ENCODE data around the gene ARL6IP4.

DNA sequence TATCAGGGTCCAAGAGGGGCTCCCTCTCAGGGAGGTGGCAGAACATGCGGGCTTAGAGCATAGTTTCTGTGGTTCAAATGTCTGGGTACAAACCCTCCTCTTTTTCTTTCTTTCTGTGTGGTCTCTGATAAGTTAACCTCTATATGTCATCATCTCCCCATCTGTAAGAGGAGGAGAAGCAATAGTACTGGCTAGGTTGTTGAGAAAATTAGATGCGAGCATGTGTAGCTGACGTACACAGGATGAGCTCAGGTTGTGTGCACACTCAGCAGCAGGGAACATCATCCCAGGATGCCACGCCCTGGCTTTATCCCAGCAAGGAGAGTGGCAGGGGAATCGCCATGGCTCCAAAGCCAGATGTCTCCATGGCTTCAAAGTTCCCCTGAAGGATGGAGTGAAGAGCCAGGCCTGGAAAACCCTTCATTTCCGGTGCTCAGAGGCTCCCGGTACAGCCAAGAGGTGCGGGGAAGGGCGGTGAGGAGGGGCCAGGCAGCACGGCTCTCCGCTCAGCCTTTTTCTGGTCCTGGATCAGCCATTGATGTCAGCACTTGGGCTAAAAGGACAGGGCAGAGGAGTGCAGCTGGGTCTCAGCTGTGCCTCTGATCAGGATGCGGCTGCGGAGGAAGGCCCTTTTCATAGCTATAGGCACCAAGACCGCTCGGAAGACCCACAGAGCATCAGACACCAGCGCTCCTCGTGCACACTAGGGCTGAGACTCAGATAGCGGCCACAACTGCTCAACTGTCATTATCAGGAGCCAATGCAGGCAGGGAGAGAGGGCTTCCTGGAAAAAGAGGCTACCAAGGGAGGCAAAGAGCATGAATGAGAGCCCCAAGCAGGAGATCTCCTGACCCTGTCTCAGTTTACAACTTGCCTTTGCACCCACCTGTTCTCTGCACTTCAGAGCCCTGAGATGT is 41.5 kb downstream of the ARL6IP4 start:
- TF ChIP-seq POLR2A (IDR thresholded peaks at IDR 0.05), result no peak
- TF ChIP-seq, protein P1, sequence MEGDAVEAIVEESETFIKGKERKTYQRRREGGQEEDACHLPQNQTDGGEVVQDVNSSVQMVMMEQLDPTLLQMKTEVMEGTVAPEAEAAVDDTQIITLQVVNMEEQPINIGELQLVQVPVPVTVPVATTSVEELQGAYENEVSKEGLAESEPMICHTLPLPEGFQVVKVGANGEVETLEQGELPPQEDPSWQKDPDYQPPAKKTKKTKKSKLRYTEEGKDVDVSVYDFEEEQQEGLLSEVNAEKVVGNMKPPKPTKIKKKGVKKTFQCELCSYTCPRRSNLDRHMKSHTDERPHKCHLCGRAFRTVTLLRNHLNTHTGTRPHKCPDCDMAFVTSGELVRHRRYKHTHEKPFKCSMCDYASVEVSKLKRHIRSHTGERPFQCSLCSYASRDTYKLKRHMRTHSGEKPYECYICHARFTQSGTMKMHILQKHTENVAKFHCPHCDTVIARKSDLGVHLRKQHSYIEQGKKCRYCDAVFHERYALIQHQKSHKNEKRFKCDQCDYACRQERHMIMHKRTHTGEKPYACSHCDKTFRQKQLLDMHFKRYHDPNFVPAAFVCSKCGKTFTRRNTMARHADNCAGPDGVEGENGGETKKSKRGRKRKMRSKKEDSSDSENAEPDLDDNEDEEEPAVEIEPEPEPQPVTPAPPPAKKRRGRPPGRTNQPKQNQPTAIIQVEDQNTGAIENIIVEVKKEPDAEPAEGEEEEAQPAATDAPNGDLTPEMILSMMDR (IDR thresholded peaks at IDR 0.05), result no peak

Data from lower leg skin (tissue), 3 donors.